ENCODE results near the gene RELCH. TPM values are rescaled to one million over a fixed set of nuclear protein-coding genes. Genes with fewer than 3 reads are reported as not detected.
A peak's percentile ranks its signal among the peaks of the same experiment; 100 is the strongest.

The RELCH gene
- total and polyA plus RNA-seq, 10 of the 15 experiments (the other 5 are each of a cell fraction or from before 2014, with no cell fraction given): 3.1 to 23.6 (median 14.5) TPM

DNA sequence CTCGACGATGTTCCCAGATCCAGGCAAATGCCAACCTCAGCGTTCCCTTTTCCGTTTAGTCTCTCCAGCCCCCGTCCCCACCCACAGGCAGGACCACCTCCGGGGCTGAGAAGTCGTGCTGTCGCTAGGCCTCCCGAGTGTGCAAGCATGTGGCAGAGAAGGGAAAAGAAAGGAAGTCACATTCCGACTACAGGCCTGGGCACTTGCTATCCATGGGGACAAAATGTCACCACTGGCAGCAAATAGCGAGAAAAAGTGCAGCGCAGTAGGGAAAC, 619 bp upstream of the RELCH start (continued):
- TF ChIP-seq FOXM1 (IDR thresholded peaks at IDR 0.05; ENCODE audit: low read depth, low read length): no peak
- no peak for TF ChIP-seq NFIC (IDR thresholded peaks at IDR 0.05; ENCODE audit: low read depth, low read length)
- TF ChIP-seq RELA (IDR thresholded peaks at IDR 0.05; ENCODE audit: borderline replicate concordance, partially characterized antibody): no peak

DNA sequence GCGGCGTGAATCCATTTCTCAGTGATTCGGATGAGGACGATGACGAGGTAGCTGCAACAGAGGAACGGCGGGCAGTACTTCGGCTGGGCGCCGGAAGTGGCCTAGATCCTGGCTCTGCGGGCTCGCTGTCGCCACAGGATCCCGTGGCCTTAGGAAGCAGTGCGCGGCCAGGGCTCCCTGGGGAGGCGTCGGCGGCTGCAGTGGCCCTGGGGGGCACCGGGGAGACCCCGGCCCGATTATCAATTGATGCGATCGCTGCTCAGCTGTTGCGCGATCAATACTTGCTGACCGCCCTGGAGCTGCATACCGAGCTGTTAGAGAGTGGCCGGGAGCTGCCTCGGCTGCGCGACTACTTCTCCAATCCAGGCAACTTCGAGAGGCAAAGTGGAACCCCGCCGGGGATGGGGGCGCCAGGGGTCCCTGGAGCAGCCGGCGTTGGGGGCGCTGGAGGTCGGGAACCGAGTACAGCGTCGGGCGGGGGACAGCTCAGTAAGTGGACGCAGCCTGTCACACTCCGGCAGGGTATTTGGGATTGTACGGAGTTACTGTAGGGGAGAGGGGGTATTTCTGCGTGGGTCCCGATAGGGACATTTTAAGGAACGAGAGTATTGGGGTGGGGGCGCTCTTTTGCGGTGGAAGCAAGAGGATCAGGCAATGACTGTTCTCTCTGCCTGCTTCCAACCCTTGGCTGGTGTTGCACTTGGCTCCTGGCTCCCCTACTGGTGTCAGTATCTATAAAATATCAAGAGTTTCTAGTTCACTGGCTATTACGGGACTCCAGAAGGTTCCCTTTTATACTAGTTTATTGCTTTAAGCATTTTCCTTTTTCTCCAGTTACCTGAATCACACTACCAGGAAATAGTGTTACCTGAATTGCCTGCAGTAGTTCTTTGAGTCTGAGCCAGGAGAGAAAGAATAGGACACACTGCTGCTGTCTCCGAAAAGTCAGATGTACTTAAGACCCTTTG, 772 bp downstream of the RELCH start:
- ChIA-PET POLR2A (interaction anchor here (0.6 to 2.1 kb wide), 5 partner anchors 10 to 62 kb away, joined by 3 to 18 read pairs (median 5); no protein-coding TSS in a partner anchor), SMC1A (ENCODE audit: uncharacterized antibody, unreplicated experiment) (interaction anchor here (1.0 to 3.0 kb wide), 10 partner anchors 7 to 233 kb away, joined by 3 to 35 read pairs (median 5); no protein-coding TSS in a partner anchor), CTCF (interaction anchor here (0.7 to 11.7 kb wide), 14 partner anchors 7 to 1703 kb away, joined by 3 to 268 read pairs (median 4); no protein-coding TSS in a partner anchor), RAD21 (ENCODE audit: unreplicated experiment) (interaction anchor here (0.9 to 8.9 kb wide), 4 partner anchors 14 to 235 kb away, joined by 3 to 98 read pairs (median 4); no protein-coding TSS in a partner anchor)
- whole genome bisulfite sequencing (ENCODE audit: insufficient coverage, insufficient replicate concordance, low lambda C conversion rate, missing lambda C conversion rate): 2% methylated on average over 50 of the region's 54 CpGs
- no peaks in the 10 kb centered on the region for H3K36me3 ChIP-seq (ENCODE audit: control insufficient read depth in 2 of 2, insufficient read depth in 2 of 2, low read length in 1 of 2)
- no peaks in the 10 kb centered on the region for H4K20me1 ChIP-seq (ENCODE audit: control insufficient read depth, insufficient read depth)
- H3K27me3 ChIP-seq (replicated peaks in 1 of 2; ENCODE audit: control insufficient read depth in 2 of 2, insufficient read depth in 2 of 2, low read length in 1 of 2): no peaks in the 10 kb centered on the region
- peaks cover 73% of the 10 kb centered on the region for H3K79me2 ChIP-seq (ENCODE audit: control insufficient read depth, insufficient read depth, low read length)
- H3K4me2 ChIP-seq (ENCODE audit: control insufficient read depth, insufficient read depth): peak overlapping the region; percentile 88
- intact Hi-C loops (cut with micrococcal nuclease; ENCODE audit: unreplicated experiment) (loop anchor here (5.0 to 10.0 kb wide), 3 partner anchors 139 to 797 kb away; partner anchors contain the start of genes TNFRSF11A and ZCCHC2), in situ Hi-C loops (cut with MboI) (loop anchor here (5.0 kb wide), 1 partner anchor 59 kb away; no protein-coding TSS in a partner anchor)
- peaks cover 3% of the 10 kb centered on the region for H3K4me1 ChIP-seq (ENCODE audit: control insufficient read depth, insufficient read depth, low read length)
- H2AFZ ChIP-seq (ENCODE audit: control insufficient read depth, low read depth, low read length): peak overlapping the region; percentile 91
- peaks cover 6% of the 10 kb centered on the region; the same call in 2 of the 3 replicates for H3K9me3 ChIP-seq (replicated peaks; ENCODE audit: control insufficient read depth, insufficient read depth, low read length)
- ATAC-seq (peak; percentile 52), FAIRE-seq (no peak), DNase-seq (ENCODE audit: low read depth, low spot score) (no peak)
- BruUV-seq (replicated peaks): no TSS peak
- peak overlapping the region; percentile 99 for H3K4me3 ChIP-seq
- H3K9ac ChIP-seq (ENCODE audit: control insufficient read depth, insufficient read depth, low read length): peak overlapping the region; percentile 90
- H3K27ac ChIP-seq (ENCODE audit: control insufficient read depth, insufficient read depth): peak overlapping the region; percentile 91
- TF ChIP-seq TARDBP (IDR thresholded peaks at IDR 0.05; ENCODE audit: borderline replicate concordance) (no peak), IKZF2 (IDR thresholded peaks at IDR 0.05) (0 out of 4 replicates have a peak, but pooled peaks of 1 of the 2 experiments have one; percentile 30), LARP7 (IDR thresholded peaks at IDR 0.05) (peak; percentile 86), RUNX3 (IDR thresholded peaks at IDR 0.05; ENCODE audit: low read length) (no peak), SREBF2 (IDR thresholded peaks at IDR 0.05; ENCODE audit: low read length) (no peak), RELA (IDR thresholded peaks at IDR 0.05; ENCODE audit: borderline replicate concordance, partially characterized antibody) (no peak), ZZZ3 (IDR thresholded peaks at IDR 0.05; ENCODE audit: control insufficient read depth, insufficient read length, low read depth) (no peak), SRF (IDR thresholded peaks at IDR 0.05; ENCODE audit: low read depth in 2 of 2, low read length in 2 of 2) (no peak), ZNF384 (IDR thresholded peaks at IDR 0.05; ENCODE audit: borderline replicate concordance, low read depth, low read length) (no peak), POU2F2 (IDR thresholded peaks at IDR 0.05; ENCODE audit: borderline replicate concordance, low read depth, low read length) (no peak), SUZ12 (IDR thresholded peaks at IDR 0.05; ENCODE audit: unreplicated experiment) (no peak), MTA3 (IDR thresholded peaks at IDR 0.05; ENCODE audit: borderline replicate concordance, low read length) (no peak), MTA2 (IDR thresholded peaks at IDR 0.05; ENCODE audit: low read depth) (no peak)
- TF ChIP-seq, protein P1, sequence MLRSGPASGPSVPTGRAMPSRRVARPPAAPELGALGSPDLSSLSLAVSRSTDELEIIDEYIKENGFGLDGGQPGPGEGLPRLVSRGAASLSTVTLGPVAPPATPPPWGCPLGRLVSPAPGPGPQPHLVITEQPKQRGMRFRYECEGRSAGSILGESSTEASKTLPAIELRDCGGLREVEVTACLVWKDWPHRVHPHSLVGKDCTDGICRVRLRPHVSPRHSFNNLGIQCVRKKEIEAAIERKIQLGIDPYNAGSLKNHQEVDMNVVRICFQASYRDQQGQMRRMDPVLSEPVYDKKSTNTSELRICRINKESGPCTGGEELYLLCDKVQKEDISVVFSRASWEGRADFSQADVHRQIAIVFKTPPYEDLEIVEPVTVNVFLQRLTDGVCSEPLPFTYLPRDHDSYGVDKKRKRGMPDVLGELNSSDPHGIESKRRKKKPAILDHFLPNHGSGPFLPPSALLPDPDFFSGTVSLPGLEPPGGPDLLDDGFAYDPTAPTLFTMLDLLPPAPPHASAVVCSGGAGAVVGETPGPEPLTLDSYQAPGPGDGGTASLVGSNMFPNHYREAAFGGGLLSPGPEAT (IDR thresholded peaks at IDR 0.05; ENCODE audit: low read depth): no peak; the same call in 1 of the 2 replicates
